ENCODE data around the gene HEPHL1. TPM values are rescaled to one million over a fixed set of nuclear protein-coding genes. Genes with fewer than 3 reads are reported as not detected.

The HEPHL1 gene
- total RNA-seq, 1 donor from 2014 or later: not detected

DNA sequence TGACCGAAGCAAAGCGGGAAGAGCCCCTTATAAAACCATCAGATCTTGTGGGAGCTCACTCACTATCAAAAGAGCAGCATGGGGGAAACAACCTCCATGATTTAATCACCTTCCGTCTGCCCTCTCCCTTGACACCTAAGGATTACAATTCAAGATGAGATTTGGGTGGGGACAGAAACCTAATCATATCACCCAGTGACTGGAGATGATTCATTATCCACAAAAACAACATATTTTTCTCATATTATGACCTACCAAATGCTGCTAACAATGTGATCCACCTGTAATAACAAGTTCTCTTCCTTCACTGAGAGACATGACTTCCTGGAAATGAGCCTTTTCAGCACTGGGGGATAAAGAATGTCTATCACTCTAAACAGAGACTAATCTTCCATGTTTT is 23.4 kb upstream of the HEPHL1 start:
- H3K4me1 ChIP-seq: no peaks in the 10 kb centered on the region
- H3K27me3 ChIP-seq: no peaks in the 10 kb centered on the region
- no peak overlapping the region for H3K4me3 ChIP-seq
- no peak for DNase-seq
- H3K9me3 ChIP-seq: peaks cover 12% of the 10 kb centered on the region
- TF ChIP-seq CTCF (IDR thresholded peaks at IDR 0.05): no peak
- no peak for ATAC-seq
- intact Hi-C loops (cut with DNase I): no loop called here
- H3K27ac ChIP-seq: no peak overlapping the region
- H3K36me3 ChIP-seq: no peaks in the 10 kb centered on the region

- Histone ChIP-seq H3K4me3 (no peak overlapping the region), H3K4me1 (no peaks in the 10 kb centered on the region), H3K9me3 (no peaks in the 10 kb centered on the region), H3K27me3 (no peaks in the 10 kb centered on the region), H3K36me3 (no peaks in the 10 kb centered on the region), H3K27ac (no peak overlapping the region)
- no peak for TF ChIP-seq CTCF (IDR thresholded peaks at IDR 0.05)
- DNase-seq (no peak), ATAC-seq (no peak)
- intact Hi-C loops (cut with DNase I): no loop called here
Measured at GRCh38 chr11:94000659-94001058, 20.5 kb upstream of the HEPHL1 start.

GRCh38 chr11:94002226-94002625 is 18.9 kb upstream of the HEPHL1 start:
- ATAC-seq: no peak
- no peaks in the 10 kb centered on the region for H3K36me3 ChIP-seq
- intact Hi-C loops (cut with DNase I): no loop called here

GRCh38 chr11:94007426-94007825 is 13.7 kb upstream of the HEPHL1 start:
- intact Hi-C loops (cut with DNase I): no loop called here
- H3K4me3 ChIP-seq: no peak overlapping the region
- DNase-seq: no peak
- no peak overlapping the region for H3K27ac ChIP-seq
- H3K9me3 ChIP-seq: no peaks in the 10 kb centered on the region
- no peaks in the 10 kb centered on the region for H3K27me3 ChIP-seq
- TF ChIP-seq CTCF (IDR thresholded peaks at IDR 0.05): no peak
- no peak for ATAC-seq
- no peaks in the 10 kb centered on the region for H3K36me3 ChIP-seq
- no peaks in the 10 kb centered on the region for H3K4me1 ChIP-seq

More at GRCh38 chr11:94002226-94002625, 18.9 kb upstream of the HEPHL1 start:
- Histone ChIP-seq H3K27me3 (no peaks in the 10 kb centered on the region), H3K9me3 (no peaks in the 10 kb centered on the region), H3K4me3 (no peak overlapping the region), H3K27ac (no peak overlapping the region), H3K4me1 (no peaks in the 10 kb centered on the region)
- no peak for TF ChIP-seq CTCF (IDR thresholded peaks at IDR 0.05)
- no peak for DNase-seq

- ATAC-seq (no peak), DNase-seq (no peak)
- intact Hi-C loops (cut with DNase I): no loop called here
- no peaks in the 10 kb centered on the region for H3K27me3 ChIP-seq
- no peaks in the 10 kb centered on the region for H3K9me3 ChIP-seq
- no peak overlapping the region for H3K4me3 ChIP-seq
- no peaks in the 10 kb centered on the region for H3K4me1 ChIP-seq
- no peak overlapping the region for H3K27ac ChIP-seq
- no peak for TF ChIP-seq CTCF (IDR thresholded peaks at IDR 0.05)
- H3K36me3 ChIP-seq: no peaks in the 10 kb centered on the region
Measured at GRCh38 chr11:94007906-94008305, 13.2 kb upstream of the HEPHL1 start.

- intact Hi-C loops (cut with DNase I): no loop called here
- TF ChIP-seq CTCF (IDR thresholded peaks at IDR 0.05): no peak
- no peak overlapping the region for H3K4me3 ChIP-seq
- no peaks in the 10 kb centered on the region for H3K27me3 ChIP-seq
- H3K4me1 ChIP-seq: no peaks in the 10 kb centered on the region
- H3K9me3 ChIP-seq: no peaks in the 10 kb centered on the region
- H3K36me3 ChIP-seq: no peaks in the 10 kb centered on the region
- no peak for ATAC-seq
- H3K27ac ChIP-seq: no peak overlapping the region
- no peak for DNase-seq
Measured at GRCh38 chr11:94010136-94010535, 11.0 kb upstream of the HEPHL1 start.
